ENCODE measurements around the gene CDH4.

CDH4 gene

GRCh38 chr20:61543931-61544745 is 292.1 kb downstream of the CDH4 start:
- no peak for DNase-seq

GRCh38 chr20:61544910-61545889 is 293.1 kb downstream of the CDH4 start:
- no peak for DNase-seq

- no peak for DNase-seq
These were observed 294.6 kb downstream of the CDH4 start for GRCh38 chr20:61546641-61547040.

GRCh38 chr20:61548069-61548468 is 296.0 kb downstream of the CDH4 start:
- no peak for DNase-seq

GRCh38 chr20:61549865-61550264 is 297.8 kb downstream of the CDH4 start:
- DNase-seq = no peak

- no peak for DNase-seq
These were observed 299.3 kb downstream of the CDH4 start for GRCh38 chr20:61551401-61551800.

- DNase-seq = no peak
These were observed 302.6 kb downstream of the CDH4 start for GRCh38 chr20:61554617-61555016.

GRCh38 chr20:61555566-61555965 is 303.5 kb downstream of the CDH4 start:
- peak; percentile 71 for DNase-seq

GRCh38 chr20:61556111-61556510 is 304.1 kb downstream of the CDH4 start:
- peak; percentile 97 for DNase-seq

- peak; percentile 7 for DNase-seq
These were observed 304.6 kb downstream of the CDH4 start for GRCh38 chr20:61556673-61557072.

GRCh38 chr20:61557621-61558020 is 305.6 kb downstream of the CDH4 start:
- no peak for DNase-seq

GRCh38 chr20:61558726-61559125 is 306.7 kb downstream of the CDH4 start:
- DNase-seq = peak; percentile 55

GRCh38 chr20:61559706-61560315 is 307.8 kb downstream of the CDH4 start:
- DNase-seq = no peak

GRCh38 chr20:61560361-61560853 is 308.3 kb downstream of the CDH4 start:
- DNase-seq = peak; percentile 75

- peak; percentile 15 for DNase-seq
These were observed 309.2 kb downstream of the CDH4 start for GRCh38 chr20:61561111-61561830.

- DNase-seq = no peak
These were observed 310.4 kb downstream of the CDH4 start for GRCh38 chr20:61562491-61562890.

GRCh38 chr20:61562897-61563504 is 310.9 kb downstream of the CDH4 start:
- DNase-seq = no peak

GRCh38 chr20:61564628-61565027 is 312.6 kb downstream of the CDH4 start:
- no peak for DNase-seq

- no peak for DNase-seq
These were observed 313.7 kb downstream of the CDH4 start for GRCh38 chr20:61565791-61566190.

GRCh38 chr20:61566691-61567090 is 314.6 kb downstream of the CDH4 start:
- DNase-seq = no peak

GRCh38 chr20:61567204-61567603 is 315.1 kb downstream of the CDH4 start:
- DNase-seq = no peak

- DNase-seq = no peak
These were observed 317.8 kb downstream of the CDH4 start for GRCh38 chr20:61569825-61570224.
